NCI-H2196 treated with DMSO at 0.1 percent for 48 hours (cell line): ENCODE measurements around the gene FSIP1.

Experiments used
- DNase-seq: peaks from one replicate; lab custom pipeline; 2025; ENCODE audit not compliant: unreplicated experiment; lab: John Stamatoyannopoulos, UW

The FSIP1 gene

DNA sequence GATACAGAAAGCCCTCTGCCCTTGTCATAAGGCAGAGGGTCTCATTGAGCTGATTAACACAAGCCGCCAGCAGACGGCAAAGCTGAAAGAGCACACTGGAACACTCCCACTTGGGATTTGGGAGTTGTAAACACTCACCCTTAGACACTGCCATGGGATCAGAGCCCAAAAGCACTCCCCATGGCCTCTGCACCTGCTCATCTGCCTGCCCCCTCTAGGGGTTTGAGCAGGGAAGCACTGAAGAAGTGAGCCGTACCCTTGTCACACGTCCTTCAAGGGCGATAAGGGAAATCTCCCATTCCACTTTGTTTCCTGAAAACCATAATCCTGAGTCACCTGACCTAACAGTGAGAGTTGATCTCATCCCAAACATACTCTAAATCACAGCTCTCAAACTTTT, 14.7 kb downstream of the FSIP1 start:
- DNase-seq = no peak

DNA sequence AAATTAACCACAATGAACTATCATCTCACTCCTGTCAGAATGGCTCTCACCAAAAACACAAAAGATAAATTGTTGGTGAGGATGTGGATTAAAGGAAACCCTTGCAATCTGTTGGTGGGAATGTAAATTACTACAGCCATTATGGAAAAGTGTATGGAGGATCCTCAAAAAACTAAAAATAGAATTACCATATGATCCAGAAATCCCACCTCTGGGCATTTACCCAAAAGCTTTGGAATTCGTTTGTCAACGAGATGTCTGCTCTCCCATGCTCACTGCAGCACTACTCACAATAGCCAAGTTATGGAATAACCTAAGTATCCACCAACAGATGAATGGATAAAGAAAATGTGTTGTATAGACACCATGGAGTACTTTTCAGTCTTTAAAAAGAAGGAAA, 21.6 kb downstream of the FSIP1 start:
- DNase-seq = no peak

DNA sequence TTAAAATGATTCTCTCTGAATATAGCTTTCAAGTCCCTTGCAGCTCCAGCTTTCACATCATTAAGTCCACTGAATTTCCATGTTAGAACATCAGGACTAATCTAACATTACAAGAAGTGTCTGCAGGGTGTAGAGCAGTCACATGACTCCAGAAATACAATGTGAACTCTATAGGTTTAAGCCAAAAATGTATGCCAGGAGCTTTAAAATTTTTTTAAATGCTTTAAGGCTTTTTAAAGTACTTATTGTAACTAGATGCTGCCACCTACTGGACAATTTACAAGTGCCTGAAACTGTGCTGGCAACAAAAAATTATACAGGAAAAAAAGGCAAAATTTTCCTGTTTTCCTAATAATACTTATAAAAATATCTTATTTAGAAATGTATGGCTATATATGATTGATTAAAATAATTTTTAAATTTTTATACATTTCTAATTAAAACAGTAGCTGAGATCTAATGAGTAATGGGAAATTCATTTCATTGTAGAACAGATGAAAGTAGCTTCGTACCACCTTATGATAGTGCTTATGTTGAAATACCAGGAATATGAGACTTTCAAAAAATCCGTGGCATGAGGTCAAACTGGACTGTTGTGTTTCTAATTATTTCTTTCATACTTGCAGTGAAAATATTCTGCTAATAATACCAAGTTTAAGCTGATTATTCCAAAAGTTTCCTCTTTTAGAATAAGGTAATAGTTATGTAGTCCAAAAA, 25.7 kb downstream of the FSIP1 start:
- no peak for DNase-seq

DNA sequence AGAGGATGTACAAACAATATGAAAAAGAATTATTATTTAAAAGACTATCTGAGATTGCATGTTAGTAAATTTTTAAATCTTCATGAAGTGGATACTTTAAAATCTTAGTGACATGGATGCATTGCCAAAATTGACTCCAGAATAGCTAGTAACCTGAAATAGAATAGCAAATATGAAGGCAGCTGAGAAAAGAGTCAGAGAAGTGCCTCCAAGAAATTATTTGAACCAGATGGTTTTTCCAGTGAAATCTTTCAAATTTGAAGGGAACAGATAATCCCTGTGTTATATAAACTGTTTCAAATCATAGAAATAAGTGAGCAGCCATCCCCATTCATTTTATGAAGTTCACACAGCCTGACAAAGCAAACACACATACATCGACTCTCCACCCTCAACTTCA, 29.6 kb downstream of the FSIP1 start:
- DNase-seq = no peak

DNA sequence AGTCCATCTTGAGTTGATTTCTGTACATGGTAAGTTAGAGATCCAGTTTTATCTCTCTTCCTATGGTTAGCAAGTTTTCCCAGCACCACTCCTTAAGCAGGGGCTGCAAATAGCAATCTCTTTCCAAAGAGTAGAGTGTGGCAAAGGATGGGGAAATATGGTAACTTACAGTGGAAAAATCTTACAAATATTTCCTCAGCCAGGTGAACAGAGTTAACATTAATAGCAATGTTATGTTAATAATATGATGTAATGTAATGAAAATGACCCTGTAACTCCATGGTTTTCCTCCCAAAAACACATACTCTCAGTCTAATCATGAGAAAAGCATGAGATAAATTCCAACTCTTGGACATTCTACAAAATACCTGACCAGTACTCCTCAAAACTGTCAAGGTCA, 30.4 kb downstream of the FSIP1 start:
- DNase-seq = no peak

DNA sequence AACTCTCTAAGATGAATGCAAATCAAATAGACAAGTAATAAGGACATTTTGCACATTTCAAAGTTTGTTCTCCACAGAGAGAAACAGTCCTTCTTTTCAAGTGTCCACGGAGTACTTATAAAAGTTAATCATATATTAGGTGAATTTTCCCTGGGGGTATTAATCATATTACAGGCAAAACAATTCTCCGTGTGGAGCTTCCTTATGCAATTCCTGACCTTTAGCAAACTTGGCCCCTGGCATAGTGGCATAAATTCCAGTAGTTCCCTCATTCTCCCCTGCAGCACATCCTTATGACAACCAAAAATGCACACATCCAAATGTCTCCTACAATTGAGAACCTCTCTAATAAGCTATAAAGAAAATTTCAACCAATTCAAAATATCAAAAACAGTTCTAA, 34.4 kb downstream of the FSIP1 start:
- DNase-seq = no peak

DNA sequence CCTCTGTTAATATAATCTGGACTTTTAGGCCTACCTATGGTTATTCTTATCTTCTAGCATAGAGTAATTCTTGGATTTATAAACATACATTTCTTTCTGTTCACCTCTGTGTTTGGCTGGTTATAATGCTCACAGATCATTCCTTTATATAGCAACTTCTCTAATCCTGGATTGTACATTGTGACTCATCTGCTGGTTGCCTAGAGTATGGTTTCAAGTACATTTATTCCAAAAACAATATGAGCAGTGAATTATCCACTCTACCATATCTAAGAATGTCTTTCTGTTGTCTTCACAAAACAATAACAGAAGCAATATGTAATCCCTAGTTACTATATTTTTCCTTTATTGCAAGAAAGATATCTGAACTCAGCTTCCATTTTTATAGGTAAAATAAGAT, 35.3 kb downstream of the FSIP1 start:
- DNase-seq = no peak

DNA sequence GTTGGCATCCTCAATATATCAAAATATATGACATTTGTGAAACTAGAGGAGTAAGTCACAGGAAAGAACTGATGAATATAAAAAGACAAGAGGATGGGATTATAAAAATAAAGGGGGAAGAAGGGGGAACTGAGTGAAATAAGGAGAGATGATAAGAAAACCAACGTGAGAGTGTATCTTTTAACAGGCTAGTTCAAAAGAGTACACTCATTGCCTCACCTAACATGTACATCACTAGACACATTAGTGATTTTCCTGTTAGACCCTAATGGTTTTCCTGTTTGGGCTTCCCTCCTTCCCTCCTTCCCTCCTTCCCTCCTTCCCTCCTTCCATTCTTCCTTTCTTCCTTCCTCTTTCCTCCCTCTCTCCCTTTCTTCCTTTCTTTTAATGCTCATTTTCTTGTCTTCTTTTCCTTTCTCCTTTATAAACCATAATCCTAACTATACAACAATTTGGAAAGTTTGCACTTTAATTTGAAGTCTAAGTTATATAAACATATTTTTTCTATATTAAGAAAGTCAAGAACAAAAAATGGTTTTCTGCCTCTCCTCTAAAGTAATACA, 35.8 kb downstream of the FSIP1 start:
- no peak for DNase-seq

DNA sequence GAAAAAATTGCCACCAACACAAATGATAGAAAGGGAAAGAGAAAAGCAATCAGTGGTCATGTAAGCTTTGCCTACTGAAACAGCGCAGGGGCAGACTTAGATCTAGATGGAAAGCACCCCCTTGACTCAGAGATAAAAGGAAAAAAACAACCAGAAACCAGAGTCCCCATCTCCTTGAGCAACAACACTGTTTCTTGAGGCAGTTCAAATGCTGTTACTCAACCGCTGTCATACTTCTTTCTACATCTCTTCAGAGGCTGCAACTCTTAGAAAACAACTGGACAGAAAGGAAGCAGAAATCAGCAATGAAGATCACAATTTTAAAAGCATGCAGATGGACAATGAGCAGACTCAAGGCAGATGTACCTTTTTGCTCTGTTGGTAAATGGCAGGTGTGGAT, 36.5 kb downstream of the FSIP1 start:
- DNase-seq = no peak

DNA sequence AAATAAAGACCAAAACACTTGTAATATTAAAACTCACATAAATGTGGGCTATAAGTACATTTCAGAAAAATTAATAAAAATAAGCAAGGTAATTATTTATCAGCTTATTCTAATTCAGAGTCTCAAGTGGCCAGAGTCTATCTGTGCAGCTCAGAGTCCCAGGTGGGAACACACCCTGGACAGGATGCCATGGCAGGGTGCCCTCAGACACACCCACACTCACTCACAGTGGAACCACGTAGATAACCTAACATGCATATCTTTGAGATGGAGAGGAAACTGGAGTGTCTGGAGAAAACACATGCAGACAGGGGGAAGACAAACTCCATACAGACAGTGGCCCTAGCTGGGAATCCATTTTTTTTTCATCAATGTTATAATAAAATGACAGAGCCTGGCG, 37.2 kb downstream of the FSIP1 start:
- DNase-seq = no peak

DNA sequence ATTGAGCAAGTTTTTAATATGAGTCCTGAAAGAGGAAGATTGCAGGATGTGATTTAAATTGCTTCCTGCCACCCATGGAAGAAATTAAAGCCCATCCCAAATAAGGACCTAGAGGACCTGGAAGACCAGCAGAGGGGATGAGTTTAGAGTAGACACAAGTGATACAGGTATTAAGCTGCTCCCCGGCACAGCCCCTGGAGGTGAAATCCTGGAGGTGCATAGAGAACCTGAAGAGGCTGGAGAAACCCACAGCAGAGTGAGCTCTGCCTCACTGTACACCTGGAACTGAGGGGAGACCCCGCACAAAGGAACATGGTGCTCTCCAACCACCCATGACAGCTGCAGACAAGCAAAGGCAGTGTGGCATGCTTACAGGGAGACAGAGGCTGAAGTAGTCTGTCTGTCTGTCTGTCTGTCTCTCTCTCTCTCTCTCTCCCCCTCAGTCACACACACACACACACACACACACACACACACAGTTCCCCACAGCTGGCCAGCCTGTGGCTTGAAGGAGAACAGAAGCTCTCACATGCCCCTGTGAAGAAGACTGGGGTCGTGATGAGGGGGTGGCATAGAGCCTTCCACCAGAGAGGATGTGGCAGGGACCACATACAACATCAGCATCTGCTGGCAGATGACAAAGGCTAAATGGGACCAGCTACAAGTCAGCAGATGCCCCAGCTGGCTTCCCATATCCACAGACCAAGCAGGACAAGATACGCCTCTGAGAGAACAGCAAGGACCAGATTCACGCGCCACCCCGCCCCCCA, 38.1 kb downstream of the FSIP1 start:
- DNase-seq = no peak

DNA sequence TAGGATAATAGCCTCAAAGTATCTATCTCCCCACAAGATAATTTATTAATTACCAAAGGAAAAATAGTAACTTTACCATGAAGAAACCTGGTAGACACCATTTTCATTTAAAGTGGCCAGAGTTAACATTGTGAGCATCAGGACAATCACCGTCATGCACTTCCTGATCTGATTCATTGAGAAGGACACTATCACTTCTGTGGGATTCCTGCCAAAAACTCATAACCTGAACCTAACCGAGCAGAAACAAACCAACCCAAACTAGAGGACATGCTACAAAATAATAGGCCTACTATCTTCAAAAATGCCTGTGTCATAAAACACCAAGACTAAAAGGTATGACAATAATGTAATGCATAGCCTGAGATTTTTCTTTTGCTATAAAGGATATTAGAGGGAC, 39.0 kb downstream of the FSIP1 start:
- no peak for DNase-seq

DNA sequence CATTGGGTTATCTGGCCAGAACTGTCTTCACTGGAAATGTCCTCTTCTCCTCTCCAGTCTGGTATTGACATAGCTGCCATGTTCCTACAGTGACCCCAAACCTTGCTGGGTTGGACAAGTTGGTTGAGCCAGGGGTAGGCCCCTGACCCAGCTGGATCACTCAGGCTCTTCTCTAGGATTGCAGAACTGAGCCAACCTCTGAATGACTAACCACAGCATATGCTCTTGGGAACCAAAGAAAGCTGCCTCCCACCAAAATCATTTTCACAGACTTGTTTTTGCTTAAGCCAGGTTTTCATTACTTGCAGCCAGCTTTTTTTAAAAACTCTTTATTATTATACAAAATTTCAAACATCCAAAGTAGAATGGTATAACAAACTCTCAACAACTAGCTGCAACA, 41.4 kb downstream of the FSIP1 start:
- no peak for DNase-seq

DNA sequence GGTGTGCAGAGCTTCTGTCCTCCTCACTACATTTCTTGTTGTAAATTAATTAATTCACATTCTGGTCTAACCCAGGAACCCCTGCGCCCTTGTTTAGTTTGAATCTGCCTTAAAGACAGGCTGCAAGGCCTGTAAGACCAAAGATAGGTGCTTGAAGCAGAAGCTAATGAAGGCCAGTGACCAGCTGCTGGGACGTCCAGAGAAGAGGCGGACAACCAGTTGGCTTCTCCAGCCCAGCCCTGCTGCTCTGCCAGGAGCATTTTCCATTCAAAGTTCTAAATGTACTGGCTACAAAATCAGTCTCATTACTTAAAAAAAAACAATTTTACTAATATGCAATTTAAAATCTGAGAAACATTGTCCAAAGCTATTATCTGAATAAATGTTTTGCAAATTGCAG, 43.6 kb downstream of the FSIP1 start:
- no peak for DNase-seq

DNA sequence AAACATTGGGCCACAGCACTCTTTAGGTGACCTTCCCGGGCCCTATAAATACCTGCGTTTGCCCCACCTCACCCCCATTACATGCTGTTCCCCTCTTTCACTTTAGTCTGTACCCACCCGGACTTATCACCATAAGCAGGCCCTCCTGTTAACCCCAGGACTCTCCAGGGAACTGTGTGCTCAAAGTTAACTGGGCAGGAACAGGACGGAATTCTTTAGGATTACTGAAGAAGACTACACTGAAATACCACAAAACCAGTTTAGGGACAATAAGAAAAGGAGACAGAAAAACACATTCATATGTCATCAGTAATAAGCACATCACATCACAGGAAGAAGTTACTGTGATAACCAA, 45.5 kb downstream of the FSIP1 start:
- no peak for DNase-seq

DNA sequence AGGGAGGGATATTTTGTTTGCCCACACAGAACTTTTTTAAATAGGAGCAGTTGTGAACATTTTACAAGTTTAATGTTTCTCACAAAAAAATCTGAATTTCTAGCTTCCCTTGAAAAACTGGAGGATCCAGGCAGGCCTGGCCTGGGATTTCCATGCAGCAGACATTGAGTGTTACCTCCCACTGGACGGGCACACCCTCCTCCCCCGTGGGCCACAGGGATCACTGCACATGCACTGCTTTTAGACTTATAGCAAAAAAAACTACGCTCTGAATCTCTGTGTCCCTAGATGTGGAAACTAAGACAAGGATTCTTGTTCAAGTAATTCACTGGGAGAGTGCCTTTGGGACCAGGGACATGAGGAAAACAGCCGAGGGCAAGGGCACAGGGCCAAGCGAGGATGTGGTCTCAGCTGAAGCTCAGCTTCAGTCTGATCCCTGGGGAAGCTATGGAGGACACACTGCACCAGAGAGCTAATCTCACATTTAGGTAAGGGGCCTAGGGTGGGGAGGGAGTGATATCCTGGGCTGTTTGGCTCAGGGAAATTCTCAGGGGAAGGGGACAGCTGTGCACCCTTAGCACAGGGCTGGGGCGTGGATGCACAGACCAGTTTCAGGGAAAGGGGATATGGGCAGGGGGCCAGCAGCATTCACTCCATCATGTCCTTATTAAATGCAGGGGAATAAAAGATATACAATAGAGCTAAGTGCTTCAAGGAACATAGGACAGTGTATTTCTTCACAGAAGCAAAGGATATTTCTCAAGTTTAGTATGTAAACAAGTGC, 46.0 kb downstream of the FSIP1 start:
- DNase-seq = no peak

DNA sequence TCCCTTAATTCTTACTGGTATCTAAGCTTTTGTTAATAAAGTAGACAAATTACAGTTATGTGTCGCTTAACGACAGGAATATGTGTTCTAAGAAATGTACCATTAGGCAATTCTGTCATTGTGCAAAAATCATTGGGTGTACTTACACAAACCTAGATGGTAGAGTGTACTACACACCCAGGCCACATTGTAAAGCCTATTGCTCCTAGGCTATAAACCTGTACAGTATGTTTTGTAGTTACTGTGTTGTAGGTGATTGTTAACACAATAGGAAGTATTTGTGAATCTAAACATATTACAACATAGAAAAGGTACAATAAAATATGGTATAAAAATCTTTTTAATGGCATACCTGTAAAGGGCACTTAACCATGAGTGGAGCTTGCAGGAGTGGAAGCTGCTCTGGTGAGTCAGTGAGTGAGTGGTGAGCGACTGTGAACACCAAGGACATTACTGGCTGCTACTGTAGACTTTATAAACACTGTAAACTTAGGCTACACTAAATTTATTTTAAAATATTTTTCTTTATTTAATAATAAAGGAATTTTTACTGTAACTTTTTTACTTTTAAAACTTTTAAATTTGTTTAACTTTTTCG, 47.4 kb downstream of the FSIP1 start:
- no peak for DNase-seq

DNA sequence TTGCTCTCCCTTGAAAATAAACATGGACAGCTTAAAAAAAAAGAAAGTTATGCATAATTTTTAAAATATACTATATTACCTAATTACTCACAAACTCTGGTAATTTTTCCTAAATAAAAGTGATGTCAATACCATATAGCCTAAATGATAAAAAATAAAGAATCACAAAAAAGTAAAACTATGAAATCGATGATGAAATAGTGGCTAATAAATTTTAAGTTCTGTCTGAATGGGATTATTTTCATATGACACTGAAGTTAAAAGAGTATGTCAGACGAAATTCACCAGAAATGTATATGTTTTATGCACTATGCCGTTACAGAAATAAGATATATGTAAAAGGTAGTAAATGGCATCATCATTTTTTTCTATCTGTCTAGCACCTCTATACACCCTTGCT, 51.4 kb downstream of the FSIP1 start:
- DNase-seq = no peak

DNA sequence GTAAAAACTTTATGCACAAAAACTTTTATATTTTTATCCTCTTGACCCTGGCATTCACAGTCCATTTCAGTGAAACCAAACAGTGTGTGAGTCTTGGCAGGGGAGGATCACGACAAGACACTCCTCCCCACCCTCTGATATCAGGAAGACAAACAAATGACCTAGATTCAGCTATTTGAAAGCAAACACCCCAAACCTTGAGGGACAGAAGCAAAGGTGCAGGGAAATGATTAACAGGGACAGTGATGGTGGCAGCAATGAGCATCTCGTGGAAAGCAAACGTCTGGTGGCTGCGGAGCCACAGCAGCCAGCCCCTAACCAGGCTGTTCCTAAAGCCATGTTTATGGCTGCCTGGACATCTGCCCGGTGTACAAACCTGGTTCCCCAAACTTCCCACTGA, 52.1 kb downstream of the FSIP1 start:
- DNase-seq = no peak

DNA sequence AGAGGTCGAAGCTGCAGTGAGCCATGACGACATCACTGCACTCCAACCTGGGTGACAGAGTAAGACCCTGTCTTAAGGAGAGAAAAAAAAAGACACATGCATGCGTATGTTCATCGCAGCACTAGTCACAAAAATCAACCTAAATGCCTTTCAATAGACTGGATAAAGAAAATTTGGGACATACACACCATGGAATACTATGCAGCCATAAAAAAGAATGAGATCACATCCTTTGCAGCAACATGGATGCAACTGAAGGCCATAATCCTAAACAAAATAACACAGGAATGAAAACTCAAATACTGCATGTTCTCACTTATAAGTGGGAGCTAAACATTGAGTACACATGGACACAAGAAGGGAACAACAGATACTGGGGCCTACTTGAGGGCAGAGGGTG, 53.1 kb downstream of the FSIP1 start:
- DNase-seq = no peak

DNA sequence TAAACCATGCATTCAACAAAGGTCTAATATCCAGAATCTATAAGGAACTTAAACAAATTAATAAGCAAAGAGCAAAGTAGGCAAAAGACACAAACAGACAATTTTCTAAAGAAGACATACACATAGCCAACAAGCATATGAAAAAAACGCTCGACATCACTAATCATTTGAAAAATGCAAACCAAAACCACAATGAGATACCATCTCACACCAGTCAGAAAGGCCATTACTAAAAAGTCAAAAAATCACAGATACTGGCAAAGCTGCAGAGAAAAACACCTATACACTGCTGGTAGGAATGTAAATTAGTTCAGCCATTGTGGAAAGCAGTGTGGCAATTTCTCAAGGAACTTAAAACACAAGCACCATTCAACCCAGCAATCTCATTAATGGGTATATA, 53.8 kb downstream of the FSIP1 start:
- no peak for DNase-seq
